Measurements from ENCODE around the gene DECR2. TPM values are rescaled to one million over a fixed set of nuclear protein-coding genes. Genes with fewer than 3 reads are reported as not detected.

Gene DECR2
- total and polyA plus RNA-seq, 9 of the 15 experiments (the other 6 are each of a cell fraction or from before 2014, with no cell fraction given), result 1.0 to 31.9 (median 10.3) TPM

DNA sequence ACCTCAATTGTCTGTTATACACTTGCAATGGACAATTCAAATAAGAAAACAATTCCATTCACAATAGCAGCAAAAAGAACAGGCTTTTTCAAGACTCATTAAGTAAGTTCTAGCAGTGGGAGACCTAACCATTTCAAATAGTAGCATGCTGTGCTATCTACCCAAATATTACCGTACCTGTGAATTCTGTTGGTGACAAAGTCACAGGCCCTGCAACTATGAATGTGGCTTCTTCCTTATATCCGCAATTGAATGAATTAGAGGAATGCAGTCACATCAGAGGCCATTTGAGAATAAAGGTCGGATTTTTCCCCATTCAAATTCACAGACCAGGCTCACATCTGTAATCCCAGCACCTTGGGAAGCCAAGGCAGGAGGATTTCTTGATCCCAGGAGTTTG lies 5.5 kb upstream of the DECR2 start:
- in situ Hi-C loops (cut with MboI), result loop anchor here (10.0 kb wide), 1 partner anchor 279 kb away; the partner anchor contains the start of gene RHBDL1
- peak overlapping the region; percentile 95 for H3K27ac ChIP-seq (ENCODE audit: extremely low read depth, low read depth, low read length)
- POLR2A ChIA-PET, result interaction anchor here (0.6 to 1.2 kb wide), 8 partner anchors 9 to 280 kb away, joined by 3 to 5 read pairs (median 3); partner anchors contain the start of genes CAPN15 and METTL26
- TF ChIP-seq DMBX1 (CRISPR knock-in tag; IDR thresholded peaks at IDR 0.05; ENCODE audit: borderline replicate concordance) (no peak), LCOR (CRISPR knock-in tag; IDR thresholded peaks at IDR 0.05) (0 out of 2 replicates have a peak, but pooled peaks have one; percentile 24), ILK (tag; IDR thresholded peaks at IDR 0.05; ENCODE audit: borderline replicate concordance, low read depth) (no peak), CHD1 (IDR thresholded peaks at IDR 0.05; ENCODE audit: low read length) (no peak), KDM2B (CRISPR knock-in tag; IDR thresholded peaks at IDR 0.05) (0 out of 2 replicates have a peak, but pooled peaks have one; percentile 33), RFX7 (CRISPR knock-in tag; IDR thresholded peaks at IDR 0.05) (no peak)
- TF ChIP-seq, protein P1, sequence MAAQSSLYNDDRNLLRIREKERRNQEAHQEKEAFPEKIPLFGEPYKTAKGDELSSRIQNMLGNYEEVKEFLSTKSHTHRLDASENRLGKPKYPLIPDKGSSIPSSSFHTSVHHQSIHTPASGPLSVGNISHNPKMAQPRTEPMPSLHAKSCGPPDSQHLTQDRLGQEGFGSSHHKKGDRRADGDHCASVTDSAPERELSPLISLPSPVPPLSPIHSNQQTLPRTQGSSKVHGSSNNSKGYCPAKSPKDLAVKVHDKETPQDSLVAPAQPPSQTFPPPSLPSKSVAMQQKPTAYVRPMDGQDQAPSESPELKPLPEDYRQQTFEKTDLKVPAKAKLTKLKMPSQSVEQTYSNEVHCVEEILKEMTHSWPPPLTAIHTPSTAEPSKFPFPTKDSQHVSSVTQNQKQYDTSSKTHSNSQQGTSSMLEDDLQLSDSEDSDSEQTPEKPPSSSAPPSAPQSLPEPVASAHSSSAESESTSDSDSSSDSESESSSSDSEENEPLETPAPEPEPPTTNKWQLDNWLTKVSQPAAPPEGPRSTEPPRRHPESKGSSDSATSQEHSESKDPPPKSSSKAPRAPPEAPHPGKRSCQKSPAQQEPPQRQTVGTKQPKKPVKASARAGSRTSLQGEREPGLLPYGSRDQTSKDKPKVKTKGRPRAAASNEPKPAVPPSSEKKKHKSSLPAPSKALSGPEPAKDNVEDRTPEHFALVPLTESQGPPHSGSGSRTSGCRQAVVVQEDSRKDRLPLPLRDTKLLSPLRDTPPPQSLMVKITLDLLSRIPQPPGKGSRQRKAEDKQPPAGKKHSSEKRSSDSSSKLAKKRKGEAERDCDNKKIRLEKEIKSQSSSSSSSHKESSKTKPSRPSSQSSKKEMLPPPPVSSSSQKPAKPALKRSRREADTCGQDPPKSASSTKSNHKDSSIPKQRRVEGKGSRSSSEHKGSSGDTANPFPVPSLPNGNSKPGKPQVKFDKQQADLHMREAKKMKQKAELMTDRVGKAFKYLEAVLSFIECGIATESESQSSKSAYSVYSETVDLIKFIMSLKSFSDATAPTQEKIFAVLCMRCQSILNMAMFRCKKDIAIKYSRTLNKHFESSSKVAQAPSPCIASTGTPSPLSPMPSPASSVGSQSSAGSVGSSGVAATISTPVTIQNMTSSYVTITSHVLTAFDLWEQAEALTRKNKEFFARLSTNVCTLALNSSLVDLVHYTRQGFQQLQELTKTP (IDR thresholded peaks at IDR 0.05; ENCODE audit: low read depth in 1 of 2, partially characterized antibody in 2 of 2), result no peak
- TF ChIP-seq, protein P2, sequence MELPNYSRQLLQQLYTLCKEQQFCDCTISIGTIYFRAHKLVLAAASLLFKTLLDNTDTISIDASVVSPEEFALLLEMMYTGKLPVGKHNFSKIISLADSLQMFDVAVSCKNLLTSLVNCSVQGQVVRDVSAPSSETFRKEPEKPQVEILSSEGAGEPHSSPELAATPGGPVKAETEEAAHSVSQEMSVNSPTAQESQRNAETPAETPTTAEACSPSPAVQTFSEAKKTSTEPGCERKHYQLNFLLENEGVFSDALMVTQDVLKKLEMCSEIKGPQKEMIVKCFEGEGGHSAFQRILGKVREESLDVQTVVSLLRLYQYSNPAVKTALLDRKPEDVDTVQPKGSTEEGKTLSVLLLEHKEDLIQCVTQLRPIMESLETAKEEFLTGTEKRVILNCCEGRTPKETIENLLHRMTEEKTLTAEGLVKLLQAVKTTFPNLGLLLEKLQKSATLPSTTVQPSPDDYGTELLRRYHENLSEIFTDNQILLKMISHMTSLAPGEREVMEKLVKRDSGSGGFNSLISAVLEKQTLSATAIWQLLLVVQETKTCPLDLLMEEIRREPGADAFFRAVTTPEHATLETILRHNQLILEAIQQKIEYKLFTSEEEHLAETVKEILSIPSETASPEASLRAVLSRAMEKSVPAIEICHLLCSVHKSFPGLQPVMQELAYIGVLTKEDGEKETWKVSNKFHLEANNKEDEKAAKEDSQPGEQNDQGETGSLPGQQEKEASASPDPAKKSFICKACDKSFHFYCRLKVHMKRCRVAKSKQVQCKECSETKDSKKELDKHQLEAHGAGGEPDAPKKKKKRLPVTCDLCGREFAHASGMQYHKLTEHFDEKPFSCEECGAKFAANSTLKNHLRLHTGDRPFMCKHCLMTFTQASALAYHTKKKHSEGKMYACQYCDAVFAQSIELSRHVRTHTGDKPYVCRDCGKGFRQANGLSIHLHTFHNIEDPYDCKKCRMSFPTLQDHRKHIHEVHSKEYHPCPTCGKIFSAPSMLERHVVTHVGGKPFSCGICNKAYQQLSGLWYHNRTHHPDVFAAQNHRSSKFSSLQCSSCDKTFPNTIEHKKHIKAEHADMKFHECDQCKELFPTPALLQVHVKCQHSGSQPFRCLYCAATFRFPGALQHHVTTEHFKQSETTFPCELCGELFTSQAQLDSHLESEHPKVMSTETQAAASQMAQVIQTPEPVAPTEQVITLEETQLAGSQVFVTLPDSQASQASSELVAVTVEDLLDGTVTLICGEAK (IDR thresholded peaks at IDR 0.05), result 0 out of 2 replicates have a peak, but pooled peaks have one; percentile 26
- TF ChIP-seq, protein P2 (CRISPR knock-in tag; IDR thresholded peaks at IDR 0.05), result no peak

More for the DNA sequence above, 5.5 kb upstream of the DECR2 start:
- intact Hi-C loops (cut with micrococcal nuclease), result loop anchor here (5.0 to 10.0 kb wide), 3 partner anchors 89 to 286 kb away; partner anchors contain the start of genes JMJD8, RHOT2 and STUB1
- Histone ChIP-seq H3K4me1 (replicated peaks in 1 of 2; ENCODE audit: control insufficient read depth in 2 of 2, insufficient read depth in 2 of 2, low read length in 2 of 2) (peaks cover 29 to 55% of the 10 kb centered on the region in 2 experiments), H2AFZ (ENCODE audit: low read depth, low read length) (peak overlapping the region; percentile 90), H3K9me3 (replicated peaks; ENCODE audit: control insufficient read depth, insufficient read depth, low read depth, low read length) (peaks cover 3% of the 10 kb centered on the region; the same call in 1 of the 2 replicates), H3K4me2 (ENCODE audit: insufficient read depth, low read length) (peak overlapping the region; percentile 90), H4K20me1 (replicated peaks; ENCODE audit: control insufficient read depth, insufficient read depth, low read length) (no peaks in the 10 kb centered on the region), H3K79me2 (ENCODE audit: control insufficient read depth, insufficient read depth, low read length) (peaks cover 56% of the 10 kb centered on the region), H3K9ac (ENCODE audit: insufficient read depth in 1 of 2, low read depth in 2 of 2, low read length in 2 of 2) (peak overlapping the region; percentile 76 to 94; a peak in 3 of 4 replicates), H3K36me3 (ENCODE audit: control insufficient read depth, insufficient read depth, low read length) (peaks cover 24% of the 10 kb centered on the region), H3K27me3 (ENCODE audit: control insufficient read depth in 2 of 2, insufficient read depth in 2 of 2, low read length in 2 of 2) (no peaks in the 10 kb centered on the region), H3K4me3 (peak overlapping the region; percentile 70), H3K9me1 (ENCODE audit: control insufficient read depth, insufficient read depth, low read length) (no peaks in the 10 kb centered on the region)
- WGBS (ENCODE audit: insufficient coverage, low coverage, missing lambda C conversion rate), result 5% methylated on average over 3 of the region's 3 CpGs
- ATAC-seq (no peak), FAIRE-seq (no peak), DNase-seq (ENCODE audit: extremely low read depth in 1 of 4, low spot score in 3 of 4) (no peak)
- CTCF ChIA-PET (ENCODE audit: low intra/inter-chr PET ratio), result no interaction called here
- TSS peak; percentile 56 for BruUV-seq (replicated peaks)

All from K562 (cell line).